WTC11 (cell line): Measurements from ENCODE around the gene CCSER1. TPM values are rescaled to one million over a fixed set of nuclear protein-coding genes. Genes with fewer than 3 reads are reported as not detected.

Experiments
- ATAC-seq: fragments of 200-7000 bp; cut with Tn5 transposase; 2 replicates; pipeline ENCODE4 v1.10.0; 2021; ENCODE audit warnings: mild to moderate bottlenecking, moderate library complexity
- CTCF ChIA-PET: fragments of 300-600 bp; sonication (Branson Sonifier 250); formaldehyde crosslinking; loops from one replicate; lab custom pipeline; 2021; ENCODE audit warnings: antibody characterized with exemption; lab: Charles Lee
- POLR2A ChIA-PET: fragments of 350-600 bp; sonication (Branson Sonifier 250); formaldehyde crosslinking; loops from one replicate; lab custom pipeline; 2021; ENCODE audit warnings: antibody characterized with exemption; lab: Charles Lee
- DNase-seq: peaks from one replicate; pipeline ENCODE4 v3.0.0; 2021; ENCODE audit warnings: low spot score
- H3K27ac Mint-ChIP-seq: 2 replicates; pipeline ENCODE4 v1.8.0; 2021; ENCODE audit warnings: mixed read lengths
- H3K27me3 Mint-ChIP-seq: 2 replicates; pipeline ENCODE4 v1.8.0; 2021; ENCODE audit warnings: low read depth, mild to moderate bottlenecking, moderate library complexity, mixed read lengths
- H3K36me3 Mint-ChIP-seq: 2 replicates; pipeline ENCODE4 v1.8.0; 2021; ENCODE audit warnings: mixed read lengths
- H3K4me1 Mint-ChIP-seq: 2 replicates; pipeline ENCODE4 v1.8.0; 2022; ENCODE audit warnings: mixed read lengths
- H3K4me3 Mint-ChIP-seq: 2 replicates; pipeline ENCODE4 v1.8.0; 2021; ENCODE audit warnings: mild to moderate bottlenecking, moderate library complexity, mixed read lengths
- H3K9me3 Mint-ChIP-seq: 2 replicates; pipeline ENCODE4 v1.8.0; 2021; ENCODE audit warnings: mixed read lengths
- ARID4B ChIP-seq: sonication (generic); formaldehyde crosslinking; IDR thresholded peaks from 2 replicates; pipeline ENCODE4 v1.8.0; 2023; ENCODE audit warnings: missing genetic modification reagents, mild to moderate bottlenecking, borderline replicate concordance
- E2F4 ChIP-seq: sonication (generic); formaldehyde crosslinking; IDR thresholded peaks from 2 replicates; pipeline ENCODE4 v1.8.1; 2022; ENCODE audit warnings: low read depth, mild to moderate bottlenecking, moderate library complexity, missing genetic modification reagents, borderline replicate concordance
- FOXP1 ChIP-seq: sonication (generic); formaldehyde crosslinking; IDR thresholded peaks from 2 replicates; pipeline ENCODE4 v1.8.0; 2022; ENCODE audit warnings: missing genetic modification reagents, mild to moderate bottlenecking, moderate library complexity, borderline replicate concordance
- MXD4 ChIP-seq: fragments of 250-450 bp; sonication (Bioruptor Pico); IDR thresholded peaks from 2 replicates; pipeline ENCODE4 v1.8.0; 2021; ENCODE audit warnings: mild to moderate bottlenecking, moderate library complexity, borderline replicate concordance
- OVOL2 ChIP-seq: fragments of 250-450 bp; sonication (Bioruptor Pico); IDR thresholded peaks from 2 replicates; pipeline ENCODE4 v1.9.0; 2021; ENCODE audit warnings: mild to moderate bottlenecking, borderline replicate concordance
- SMAD3 ChIP-seq: sonication (generic); formaldehyde crosslinking; IDR thresholded peaks from 2 replicates; pipeline ENCODE4 v1.8.0; 2022; ENCODE audit warnings: missing genetic modification reagents, mild to moderate bottlenecking, borderline replicate concordance
- SOX15 ChIP-seq: fragments of 250-450 bp; sonication (Bioruptor Pico); IDR thresholded peaks from 2 replicates; pipeline ENCODE4 v1.9.0; 2021; ENCODE audit warnings: mild to moderate bottlenecking
- TP53 ChIP-seq: sonication (generic); formaldehyde crosslinking; IDR thresholded peaks from 2 replicates; pipeline ENCODE4 v1.8.1; 2023; ENCODE audit warnings: mild to moderate bottlenecking, missing genetic modification reagents
- ZNF425 ChIP-seq: fragments of 250-450 bp; sonication (Bioruptor Pico); conservative IDR thresholded peaks from 2 replicates; pipeline ENCODE4 v1.9.0; 2021; ENCODE audit warnings: mild to moderate bottlenecking
- total RNA-seq: library from RNA; stranded (reverse); gene quantifications from 3 replicates; pipeline ENCODE4 v1.2.3, GENCODE V29; 2021
- TF ChIP-seq, protein P1 (sequence below): sonication (generic); formaldehyde crosslinking; IDR thresholded peaks from 2 replicates; pipeline ENCODE4 v1.8.0; 2022; ENCODE audit warnings: mild to moderate bottlenecking, missing genetic modification reagents

Gene CCSER1
- total RNA-seq, 1 experiment from 2014 or later = 0.87 TPM

DNA sequence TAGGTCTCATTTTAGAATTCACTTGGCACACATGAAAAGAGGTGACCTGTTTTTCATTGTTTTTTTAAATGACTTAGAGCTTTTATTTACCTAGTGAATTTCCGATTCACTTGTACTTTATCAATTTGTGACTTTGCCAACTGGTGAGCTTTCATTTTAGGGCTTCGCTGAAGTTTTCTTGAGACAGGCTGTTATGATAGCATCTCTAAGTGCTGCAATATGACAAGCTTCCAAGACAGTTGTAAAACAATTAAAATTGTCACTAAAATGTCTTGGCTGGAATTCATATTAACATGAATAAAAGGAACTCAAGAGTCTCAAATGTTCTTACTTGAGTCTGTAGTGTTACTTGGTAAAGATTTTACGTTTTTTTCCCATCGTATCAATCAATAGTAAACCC is 1344.9 kb downstream of the CCSER1 start (continued):
- TF ChIP-seq ARID4B (CRISPR knock-in tag) (no peak), FOXP1 (CRISPR knock-in tag) (no peak), TP53 (CRISPR knock-in tag) (no peak), SMAD3 (no peak)
- TF ChIP-seq, protein P1, sequence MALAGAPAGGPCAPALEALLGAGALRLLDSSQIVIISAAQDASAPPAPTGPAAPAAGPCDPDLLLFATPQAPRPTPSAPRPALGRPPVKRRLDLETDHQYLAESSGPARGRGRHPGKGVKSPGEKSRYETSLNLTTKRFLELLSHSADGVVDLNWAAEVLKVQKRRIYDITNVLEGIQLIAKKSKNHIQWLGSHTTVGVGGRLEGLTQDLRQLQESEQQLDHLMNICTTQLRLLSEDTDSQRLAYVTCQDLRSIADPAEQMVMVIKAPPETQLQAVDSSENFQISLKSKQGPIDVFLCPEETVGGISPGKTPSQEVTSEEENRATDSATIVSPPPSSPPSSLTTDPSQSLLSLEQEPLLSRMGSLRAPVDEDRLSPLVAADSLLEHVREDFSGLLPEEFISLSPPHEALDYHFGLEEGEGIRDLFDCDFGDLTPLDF (CRISPR knock-in tag) = no peak

GRCh38 chr4:91485415-91485814 is 1358.2 kb downstream of the CCSER1 start:
- TF ChIP-seq, protein P1 (CRISPR knock-in tag) = no peak
- no peak for TF ChIP-seq E2F4 (CRISPR knock-in tag)
- H3K36me3 Mint-ChIP-seq = no peaks in the 10 kb centered on the region
- H3K4me1 Mint-ChIP-seq = peaks cover 17% of the 10 kb centered on the region
- DNase-seq (no peak), ATAC-seq (no peak)
- ChIA-PET POLR2A (no interaction called here), CTCF (no interaction called here)
- H3K4me3 Mint-ChIP-seq = no peak overlapping the region
- H3K9me3 Mint-ChIP-seq = peaks cover 10% of the 10 kb centered on the region
- H3K27me3 Mint-ChIP-seq = no peaks in the 10 kb centered on the region
- H3K27ac Mint-ChIP-seq = no peak overlapping the region

- TF ChIP-seq OVOL2 (CRISPR knock-in tag) (no peak), MXD4 (CRISPR knock-in tag) (no peak), SOX15 (CRISPR knock-in tag) (no peak), ZNF425 (CRISPR knock-in tag) (no peak)
- no peak for ATAC-seq
- Mint-ChIP-seq H3K27me3 (no peaks in the 10 kb centered on the region), H3K4me1 (peaks cover 17% of the 10 kb centered on the region), H3K4me3 (no peak overlapping the region), H3K36me3 (no peaks in the 10 kb centered on the region), H3K9me3 (peaks cover 8% of the 10 kb centered on the region), H3K27ac (no peak overlapping the region)
- CTCF ChIA-PET = no interaction called here
- no peak for DNase-seq
- POLR2A ChIA-PET = interaction anchor here (0.6 kb wide), 1 partner anchor 1058 kb away, joined by 3 read pairs; no protein-coding TSS in a partner anchor
These were observed 1361.8 kb downstream of the CCSER1 start for GRCh38 chr4:91488946-91489345.
